ENCODE data around the gene POM121L2. TPM values are rescaled to one million over a fixed set of nuclear protein-coding genes. Genes with fewer than 3 reads are reported as not detected.
A peak's percentile ranks its signal among the peaks of the same experiment; 100 is the strongest.

Gene POM121L2
- total and polyA plus RNA-seq, 9 of the 15 experiments (the other 6 are each of a cell fraction or from before 2014, with no cell fraction given) = 0.23 to 0.45 TPM; not detected in 7

- ATAC-seq (peak; percentile 81), FAIRE-seq (peak; percentile 60), DNase-seq (ENCODE audit: extremely low read depth in 1 of 4, low spot score in 3 of 4) (peak; percentile 68 to 90 (median 76))
- Histone ChIP-seq H3K79me2 (ENCODE audit: control insufficient read depth, insufficient read depth, low read length) (no peaks in the 10 kb centered on the region), H3K9ac (ENCODE audit: insufficient read depth in 1 of 2, low read depth in 2 of 2, low read length in 2 of 2) (peak overlapping the region; percentile 79 to 94; a peak in 3 of 4 replicates), H4K20me1 (replicated peaks; ENCODE audit: control insufficient read depth, insufficient read depth, low read length) (no peaks in the 10 kb centered on the region), H3K4me2 (ENCODE audit: insufficient read depth, low read length) (peak overlapping the region; percentile 97), H2AFZ (ENCODE audit: low read depth, low read length) (peak overlapping the region; percentile 99), H3K27me3 (ENCODE audit: control insufficient read depth in 2 of 2, insufficient read depth in 2 of 2, low read length in 2 of 2) (no peaks in the 10 kb centered on the region), H3K9me3 (replicated peaks; ENCODE audit: control insufficient read depth, insufficient read depth, low read depth, low read length) (peaks cover 4% of the 10 kb centered on the region; the same call in 1 of the 2 replicates), H3K4me3 (peak overlapping the region; percentile 58), H3K27ac (ENCODE audit: extremely low read depth, low read depth, low read length) (peak overlapping the region; percentile 70), H3K4me1 (replicated peaks in 1 of 2; ENCODE audit: control insufficient read depth in 2 of 2, insufficient read depth in 2 of 2, low read length in 2 of 2) (peaks cover 4 to 6% of the 10 kb centered on the region in 2 experiments; a peak in 3 of 5 replicates), H3K36me3 (ENCODE audit: control insufficient read depth, insufficient read depth, low read length) (no peaks in the 10 kb centered on the region), H3K9me1 (ENCODE audit: control insufficient read depth, insufficient read depth, low read length) (no peaks in the 10 kb centered on the region)
- POLR2A ChIA-PET = interaction anchor here (0.5 to 1.4 kb wide), 8 partner anchors 16 to 741 kb away, joined by 3 to 5 read pairs (median 3); a partner anchor contains a TSS
- whole genome bisulfite sequencing (ENCODE audit: insufficient coverage, low coverage, missing lambda C conversion rate) = under 1% methylated on average over 17 of the region's 17 CpGs
- CTCF ChIA-PET (ENCODE audit: low intra/inter-chr PET ratio) = no interaction called here
- in situ Hi-C loops (cut with MboI) (no loop called here), intact Hi-C loops (cut with micrococcal nuclease) (loop anchor here (2.0 kb wide), 1 partner anchor 15 kb away; no protein-coding TSS in a partner anchor)
- BruUV-seq (replicated peaks) = TSS peak; percentile 93
- TF ChIP-seq ZBTB26 (CRISPR knock-in tag; IDR thresholded peaks at IDR 0.05) = no peak
- TF ChIP-seq LCOR (CRISPR knock-in tag; IDR thresholded peaks at IDR 0.05) = peak; percentile 84
- no peak for TF ChIP-seq ETV6 (IDR thresholded peaks at IDR 0.05; ENCODE audit: borderline replicate concordance in 1 of 2, low read depth in 2 of 2, low read length in 1 of 2)
- TF ChIP-seq ETV6 (CRISPR knock-in tag; IDR thresholded peaks at IDR 0.05; ENCODE audit: borderline replicate concordance) = peak; percentile 42; the same call in 1 of the 2 replicates
- peak; percentile 71; the same call in 1 of the 2 replicates for TF ChIP-seq RFX5 (IDR thresholded peaks at IDR 0.05; ENCODE audit: low read depth, low read length)
- peak; percentile 3 for TF ChIP-seq RBBP5 (IDR thresholded peaks at IDR 0.05; ENCODE audit: borderline replicate concordance, insufficient read depth, low read length, poor library complexity, severe bottlenecking)
- TF ChIP-seq SREBF1 (IDR thresholded peaks at IDR 0.05; ENCODE audit: borderline replicate concordance, low read depth, low read length) = no peak
- TF ChIP-seq ZNF740 (CRISPR knock-in tag; IDR thresholded peaks at IDR 0.05) = no peak
- TF ChIP-seq ZNF740 (tag; IDR thresholded peaks at IDR 0.05) = peak in 1 of 2 experiments; percentile 36; a peak in 1 of 4 replicates
- TF ChIP-seq ZNF551 (CRISPR knock-in tag; IDR thresholded peaks at IDR 0.05) = no peak
- 0 out of 2 replicates have a peak, but pooled peaks have one; percentile 49 for TF ChIP-seq MTA1 (IDR thresholded peaks at IDR 0.05; ENCODE audit: borderline replicate concordance)
- TF ChIP-seq HDAC1 (IDR thresholded peaks at IDR 0.05) = peak; percentile 9 to 84; a peak in 2 of 4 replicates
- peak in 1 of 2 experiments; percentile 73; a peak in 1 of 4 replicates for TF ChIP-seq RCOR1 (IDR thresholded peaks at IDR 0.05; ENCODE audit: borderline replicate concordance in 1 of 2, low read depth in 2 of 2, low read length in 2 of 2)
- no peak; the same call in 1 of the 2 replicates for TF ChIP-seq RBFOX2 (IDR thresholded peaks at IDR 0.05; ENCODE audit: low read depth, low read length)
- peak; percentile 78 for TF ChIP-seq ZBTB33 (CRISPR knock-in tag; IDR thresholded peaks at IDR 0.05)
- no peak for TF ChIP-seq TFAP4 (CRISPR knock-in tag; IDR thresholded peaks at IDR 0.05; ENCODE audit: borderline replicate concordance)
Measured at GRCh38 chr6:27280064-27280539, 32.0 kb downstream of the POM121L2 start.
